ENCODE measurements around the gene P2RY6. TPM values are rescaled to one million over a fixed set of nuclear protein-coding genes. Genes with fewer than 3 reads are reported as not detected.
"Not testable (repeated sequence)": the region's sequence is repeated elsewhere in the genome, so short reads cannot be mapped to it uniquely, and the experiment has no call there.

Gene P2RY6
- total RNA-seq, 2 experiments from 2014 or later: not detected

DNA sequence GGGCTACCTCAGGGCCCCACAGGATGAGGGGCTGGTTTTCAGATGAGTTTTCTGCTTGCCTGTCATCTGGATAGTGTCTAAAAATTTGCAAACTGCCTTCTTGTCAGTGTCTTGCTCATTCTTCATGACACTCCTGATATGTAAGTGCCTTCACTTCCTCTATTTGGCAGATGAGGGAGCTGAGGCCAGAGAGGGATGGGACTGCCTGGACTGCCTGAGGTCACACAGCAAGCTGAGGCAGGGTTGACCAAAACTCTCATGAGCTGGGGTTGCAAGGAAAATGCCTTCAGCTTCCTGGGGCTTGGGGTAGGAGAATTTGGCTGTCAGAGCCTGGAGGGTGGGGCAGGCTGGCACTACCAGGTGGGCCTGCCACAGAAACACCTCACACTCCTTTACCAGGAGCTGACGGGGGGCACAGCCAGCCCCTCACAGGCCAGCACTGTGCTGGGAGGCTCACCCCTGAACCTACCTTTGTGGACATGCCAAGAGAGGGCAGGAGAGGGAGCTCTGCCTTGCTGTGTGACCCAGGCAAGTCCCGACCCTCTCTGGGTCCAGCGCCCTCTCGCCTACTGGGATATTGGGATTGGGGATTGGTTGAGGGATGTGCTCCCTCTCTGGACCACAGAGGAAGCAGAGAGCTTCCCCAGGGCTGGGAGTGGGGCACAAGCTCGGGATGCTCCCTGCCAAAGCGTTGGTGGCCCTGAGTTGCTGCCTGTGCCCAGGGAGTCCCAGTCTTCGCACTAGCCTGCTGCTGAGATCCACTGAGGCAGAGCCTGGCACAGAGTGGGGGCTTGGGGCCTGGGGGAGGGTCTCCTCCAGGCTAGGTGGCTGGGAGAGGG, 1.9 kb upstream of the P2RY6 start:
- CTCF ChIA-PET: no interaction called here
- Mint-ChIP-seq H3K4me1 (ENCODE audit: low read depth) (no peaks in the 10 kb centered on the region), H3K27me3 (peaks cover 27% of the 10 kb centered on the region), H3K36me3 (ENCODE audit: low read depth) (no peaks in the 10 kb centered on the region), H3K9me3 (no peaks in the 10 kb centered on the region), H3K4me3 (no peak overlapping the region), H3K27ac (no peak overlapping the region)
- DNase-seq (peak in 2 of 14 experiments; percentile 26 to 44), ATAC-seq (ENCODE audit: poor library complexity) (no peak)
- Histone ChIP-seq H3K36me3 (ENCODE audit: insufficient read depth, low read length) (no peaks in the 10 kb centered on the region), H3K4me3 (ENCODE audit: low read length) (no peak overlapping the region), H3K27me3 (ENCODE audit: control insufficient read depth in 1 of 2, insufficient read depth in 2 of 2, low read length in 2 of 2) (peaks cover under 1 to 4% of the 10 kb centered on the region in 2 experiments), H3K9me3 (ENCODE audit: control insufficient read depth in 1 of 2, insufficient read depth in 1 of 2, low read length in 2 of 2) (no peaks in the 10 kb centered on the region), H3K4me1 (ENCODE audit: insufficient read depth, low read length) (peaks cover 6% of the 10 kb centered on the region), H3K27ac (ENCODE audit: low read depth in 1 of 2, low read length in 2 of 2) (no peak overlapping the region)
- POLR2A ChIA-PET: interaction anchor here (0.6 kb wide), 1 partner anchor 11 kb away, joined by 3 read pairs; no protein-coding TSS in a partner anchor
- TF ChIP-seq, protein P1, sequence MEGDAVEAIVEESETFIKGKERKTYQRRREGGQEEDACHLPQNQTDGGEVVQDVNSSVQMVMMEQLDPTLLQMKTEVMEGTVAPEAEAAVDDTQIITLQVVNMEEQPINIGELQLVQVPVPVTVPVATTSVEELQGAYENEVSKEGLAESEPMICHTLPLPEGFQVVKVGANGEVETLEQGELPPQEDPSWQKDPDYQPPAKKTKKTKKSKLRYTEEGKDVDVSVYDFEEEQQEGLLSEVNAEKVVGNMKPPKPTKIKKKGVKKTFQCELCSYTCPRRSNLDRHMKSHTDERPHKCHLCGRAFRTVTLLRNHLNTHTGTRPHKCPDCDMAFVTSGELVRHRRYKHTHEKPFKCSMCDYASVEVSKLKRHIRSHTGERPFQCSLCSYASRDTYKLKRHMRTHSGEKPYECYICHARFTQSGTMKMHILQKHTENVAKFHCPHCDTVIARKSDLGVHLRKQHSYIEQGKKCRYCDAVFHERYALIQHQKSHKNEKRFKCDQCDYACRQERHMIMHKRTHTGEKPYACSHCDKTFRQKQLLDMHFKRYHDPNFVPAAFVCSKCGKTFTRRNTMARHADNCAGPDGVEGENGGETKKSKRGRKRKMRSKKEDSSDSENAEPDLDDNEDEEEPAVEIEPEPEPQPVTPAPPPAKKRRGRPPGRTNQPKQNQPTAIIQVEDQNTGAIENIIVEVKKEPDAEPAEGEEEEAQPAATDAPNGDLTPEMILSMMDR (IDR thresholded peaks at IDR 0.05): no peak
- intact Hi-C loops (cut with DNase I, micrococcal nuclease): no loop called here

DNA sequence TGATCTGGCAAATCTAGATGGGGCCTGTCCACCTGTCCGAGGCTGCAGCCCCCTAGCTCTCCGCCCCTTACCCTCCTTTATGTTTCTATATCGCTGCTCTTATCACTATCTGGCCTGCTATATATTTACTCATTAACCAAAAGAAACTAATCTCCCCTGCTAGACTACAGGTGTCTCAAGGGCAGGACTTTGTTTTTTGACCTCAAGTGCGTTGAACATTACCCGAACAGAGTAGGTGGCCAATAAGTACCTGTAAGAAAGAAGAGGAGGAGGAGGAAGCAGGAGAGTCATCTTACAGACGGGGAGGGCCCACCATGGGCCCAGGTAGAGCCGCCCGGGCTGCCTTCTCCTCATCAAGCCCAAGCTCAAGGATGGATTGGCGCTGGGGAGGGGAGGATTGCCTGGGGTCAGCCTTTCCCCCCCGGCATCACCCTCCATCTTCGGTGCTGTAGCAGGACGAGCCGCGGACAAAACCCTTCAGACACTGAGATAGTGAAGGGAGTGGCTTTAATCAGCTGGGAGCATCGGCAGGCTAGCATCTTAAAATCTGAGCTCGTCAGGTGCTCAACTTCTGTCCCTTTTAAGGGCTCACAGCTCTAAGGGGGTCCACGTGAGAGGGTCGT, 1.2 kb upstream of the P2RY6 start:
- Histone ChIP-seq H3K9me3 (ENCODE audit: control insufficient read depth in 1 of 2, insufficient read depth in 1 of 2, low read length in 2 of 2) (no peaks in the 10 kb centered on the region), H3K4me1 (ENCODE audit: insufficient read depth, low read length) (peaks cover 6% of the 10 kb centered on the region), H3K36me3 (ENCODE audit: insufficient read depth, low read length) (no peaks in the 10 kb centered on the region), H3K27me3 (ENCODE audit: control insufficient read depth in 1 of 2, insufficient read depth in 2 of 2, low read length in 2 of 2) (peaks cover 0 to 2% of the 10 kb centered on the region in 2 experiments), H3K4me3 (ENCODE audit: low read length) (no peak overlapping the region), H3K27ac (ENCODE audit: low read depth in 1 of 2, low read length in 2 of 2) (no peak overlapping the region)
- no peaks in the 10 kb centered on the region for H3K36me3 Mint-ChIP-seq (ENCODE audit: low read depth)
- DNase-seq: peak in 1 of 14 experiments; percentile 7
- ChIA-PET CTCF (no interaction called here), POLR2A (no interaction called here)
- TF ChIP-seq, protein P1 (IDR thresholded peaks at IDR 0.05): no peak
- ATAC-seq (ENCODE audit: poor library complexity): no peak
- intact Hi-C loops (cut with DNase I, micrococcal nuclease): no loop called here
- no peak overlapping the region for H3K4me3 Mint-ChIP-seq
- no peaks in the 10 kb centered on the region for H3K4me1 Mint-ChIP-seq (ENCODE audit: low read depth)
- peaks cover 21% of the 10 kb centered on the region for H3K27me3 Mint-ChIP-seq
- H3K27ac Mint-ChIP-seq: no peak overlapping the region
- H3K9me3 Mint-ChIP-seq: no peaks in the 10 kb centered on the region

DNA sequence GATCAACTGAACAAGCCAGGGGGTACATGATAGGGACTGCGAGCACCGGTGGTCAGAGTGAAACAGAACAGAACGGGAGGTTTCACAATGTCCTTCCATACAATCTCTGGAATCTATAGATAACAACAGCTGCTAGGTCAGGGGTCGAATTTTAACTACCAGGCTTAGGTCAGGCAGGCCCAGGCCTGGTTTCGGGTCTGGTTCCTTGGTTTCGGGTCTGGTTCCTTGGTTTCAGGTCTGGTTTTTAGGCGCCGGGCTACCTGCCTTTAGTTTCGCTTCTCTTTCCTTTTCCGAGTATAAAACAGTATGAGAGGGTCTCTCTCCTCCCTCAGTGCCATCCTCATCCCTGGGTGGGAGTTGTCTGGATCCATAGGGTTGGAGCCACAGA, 666 bp upstream of the P2RY6 start:
- peaks cover 19% of the 10 kb centered on the region for H3K27me3 Mint-ChIP-seq
- CTCF ChIA-PET; H3K9me3 ChIP-seq (ENCODE audit: control insufficient read depth in 1 of 2, insufficient read depth in 1 of 2, low read length in 2 of 2); H3K27ac ChIP-seq (ENCODE audit: low read depth in 1 of 2, low read length in 2 of 2); H3K4me3 ChIP-seq (ENCODE audit: low read length); POLR2A ChIA-PET; H3K9me3 Mint-ChIP-seq; H3K4me1 Mint-ChIP-seq (ENCODE audit: low read depth); ATAC-seq (ENCODE audit: poor library complexity); H3K27me3 ChIP-seq (ENCODE audit: control insufficient read depth in 1 of 2, insufficient read depth in 2 of 2, low read length in 2 of 2); H3K4me1 ChIP-seq (ENCODE audit: insufficient read depth, low read length); H3K27ac Mint-ChIP-seq; H3K4me3 Mint-ChIP-seq; H3K36me3 ChIP-seq (ENCODE audit: insufficient read depth, low read length); H3K36me3 Mint-ChIP-seq (ENCODE audit: low read depth); intact Hi-C loops (cut with DNase I, micrococcal nuclease): not testable (repeated sequence)
- DNase-seq: peak in 1 of 14 experiments; percentile 7
